Endothelial cell of hepatic sinusoid (primary cell): Measurements from ENCODE around the gene ANKRD9.

Experiments
- in situ Hi-C: cut with HindIII; loops from 2 replicates; pipeline ENCODE4 v1.10.0; 2017; ENCODE audit warnings: low sequenced_read_pairs

Gene ANKRD9

GRCh38 chr14:102481371-102481770 lies 28.2 kb downstream of the ANKRD9 start:
- in situ Hi-C loops = no loop called here

DNA sequence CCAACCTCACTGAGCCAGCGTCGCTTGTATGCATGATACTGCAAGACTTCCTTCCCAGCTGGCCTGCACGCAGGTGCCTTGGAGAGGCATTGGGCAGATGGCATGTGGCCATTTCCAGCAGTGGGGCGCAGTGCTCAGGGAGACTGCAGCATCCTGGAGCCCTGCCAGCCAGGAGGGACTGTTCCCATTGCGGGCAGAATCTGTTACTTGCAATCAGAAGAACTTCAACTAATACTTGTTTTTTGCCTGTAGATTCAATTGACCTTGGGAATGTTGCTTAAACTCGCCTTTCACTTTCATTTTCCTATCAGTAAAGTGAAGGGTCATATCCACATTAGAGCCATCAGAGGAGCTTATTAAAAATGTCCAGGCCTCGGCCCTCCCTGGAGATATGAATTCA lies 29.8 kb downstream of the ANKRD9 start:
- in situ Hi-C loops = no loop called here

DNA sequence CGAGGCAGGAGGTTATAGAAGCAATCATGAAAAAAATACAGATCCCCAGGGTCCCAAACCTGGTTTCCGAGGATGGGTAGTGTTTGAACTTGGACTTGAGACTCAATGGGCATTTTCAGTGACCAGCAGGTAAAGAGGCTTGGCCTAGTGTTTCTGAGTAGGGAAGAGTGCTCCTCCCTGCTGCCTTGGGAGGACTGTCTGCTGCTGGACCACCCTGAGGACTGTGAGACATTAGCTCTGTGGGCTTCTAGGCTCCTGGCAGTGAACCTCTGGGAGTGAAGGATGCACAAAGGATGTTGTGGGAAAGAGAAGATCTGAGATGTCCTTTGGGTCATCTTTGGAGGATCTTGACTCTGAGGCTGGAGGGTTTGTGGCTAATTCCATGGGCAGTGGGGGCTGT lies 30.5 kb downstream of the ANKRD9 start:
- in situ Hi-C loops = no loop called here

- in situ Hi-C loops = no loop called here
These were observed 34.6 kb downstream of the ANKRD9 start for GRCh38 chr14:102474934-102475333.

DNA sequence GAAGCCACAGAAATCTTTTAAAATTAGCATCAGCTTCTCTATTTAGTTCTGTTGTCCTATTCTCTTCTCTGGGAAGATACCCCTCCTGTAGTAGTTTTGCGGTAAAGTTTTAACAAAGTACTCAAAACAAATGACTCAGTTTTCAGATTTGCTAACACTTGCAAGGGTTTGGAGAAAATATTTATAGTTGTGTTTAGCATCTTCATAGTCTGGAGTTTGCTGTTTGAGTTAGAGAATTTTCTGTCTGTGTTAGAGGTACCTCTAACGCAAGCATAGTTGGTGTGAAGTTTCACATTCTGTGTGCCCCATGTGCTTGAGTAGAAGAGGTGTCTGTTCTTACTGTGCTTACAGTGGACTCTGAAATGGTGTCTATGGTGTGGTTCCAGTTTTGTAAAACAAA lies 36.0 kb downstream of the ANKRD9 start:
- in situ Hi-C loops = no loop called here

- in situ Hi-C loops = no loop called here
These were observed 36.8 kb downstream of the ANKRD9 start for GRCh38 chr14:102472791-102473150.

GRCh38 chr14:102471921-102472790 lies 37.4 kb downstream of the ANKRD9 start:
- in situ Hi-C loops = no loop called here

- in situ Hi-C loops = no loop called here
These were observed 40.3 kb downstream of the ANKRD9 start for GRCh38 chr14:102469261-102469660.

GRCh38 chr14:102464846-102465341 lies 44.7 kb downstream of the ANKRD9 start:
- in situ Hi-C loops = no loop called here

DNA sequence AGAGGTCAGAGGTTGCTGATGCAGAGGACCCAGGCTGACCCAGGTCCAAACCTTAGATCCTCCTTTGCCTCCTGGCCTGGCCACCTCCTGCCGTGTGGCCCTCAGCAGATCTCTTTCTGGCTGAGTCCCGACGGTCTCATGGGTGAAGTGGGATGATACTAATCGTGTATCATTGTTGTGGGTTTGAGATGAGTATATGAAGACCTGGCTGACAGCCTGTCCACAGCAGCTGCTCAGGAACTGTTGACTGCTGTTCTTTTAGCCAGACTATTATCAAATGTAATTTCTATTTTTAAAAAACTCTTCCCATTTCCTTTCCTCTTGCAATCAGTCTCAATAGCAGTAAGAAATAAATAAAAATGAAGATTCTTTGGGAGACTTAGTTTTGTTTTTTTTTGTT lies 45.6 kb downstream of the ANKRD9 start:
- in situ Hi-C loops = no loop called here

GRCh38 chr14:102462391-102462790 lies 47.2 kb downstream of the ANKRD9 start:
- in situ Hi-C loops = no loop called here

DNA sequence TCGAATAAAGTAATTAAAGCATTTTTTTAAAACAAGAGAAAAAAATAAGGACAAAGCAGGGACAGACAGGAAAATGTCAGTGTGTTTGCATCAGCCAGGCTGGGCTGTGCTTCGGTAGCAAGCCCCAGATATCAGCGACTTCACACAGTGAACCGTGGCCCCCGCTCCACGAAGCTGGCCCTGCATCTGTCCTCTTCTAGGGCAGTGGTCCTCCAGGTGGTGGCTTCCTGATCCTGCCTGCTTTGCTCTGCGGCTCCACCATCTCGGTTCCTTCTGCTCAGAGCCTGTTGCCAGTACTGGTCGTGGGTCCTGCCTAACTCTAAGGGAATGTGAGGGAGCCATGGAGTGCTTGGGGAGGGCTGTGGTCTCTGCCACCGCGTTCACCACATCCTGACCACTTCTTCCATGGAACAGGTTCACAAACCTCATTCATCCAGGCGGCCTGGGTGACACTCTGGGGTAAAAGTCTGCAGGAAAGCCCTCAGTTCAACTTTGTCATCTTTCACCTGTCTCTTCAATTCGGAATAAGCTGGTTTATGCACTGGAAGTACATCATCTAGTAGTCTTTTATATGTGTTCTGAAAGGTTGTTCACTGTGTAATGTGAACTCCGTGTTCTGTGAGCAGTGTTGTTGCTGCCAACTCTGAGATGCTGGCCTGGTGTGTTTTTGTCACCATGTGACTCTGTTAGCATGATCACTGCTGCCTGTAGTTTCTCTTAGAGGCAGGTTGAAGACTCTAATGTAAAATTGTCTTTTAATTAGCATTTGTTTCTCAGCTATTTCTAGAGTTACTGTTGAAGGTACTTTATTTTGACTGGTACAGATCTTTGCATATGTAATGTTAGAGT lies 47.9 kb downstream of the ANKRD9 start:
- in situ Hi-C loops = no loop called here

DNA sequence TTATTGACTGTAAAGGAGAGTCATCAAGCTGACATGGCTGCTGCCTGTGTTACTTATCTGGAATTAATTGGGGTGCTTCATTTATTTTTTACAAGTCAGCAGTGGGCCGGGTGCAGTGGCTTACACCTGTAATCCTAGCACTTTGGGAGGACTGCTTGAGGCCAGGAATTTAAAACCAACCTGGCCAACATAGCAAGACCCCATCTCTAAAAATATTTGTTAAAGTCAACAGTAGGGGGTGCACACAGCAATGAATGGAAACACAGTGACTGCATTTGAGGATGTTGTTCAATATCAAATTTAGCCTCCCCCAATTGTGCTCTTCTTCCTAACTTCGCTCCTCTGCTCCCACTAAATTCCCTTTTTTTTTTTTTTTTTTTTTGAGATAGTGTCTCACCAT lies 52.1 kb downstream of the ANKRD9 start:
- in situ Hi-C loops = no loop called here

DNA sequence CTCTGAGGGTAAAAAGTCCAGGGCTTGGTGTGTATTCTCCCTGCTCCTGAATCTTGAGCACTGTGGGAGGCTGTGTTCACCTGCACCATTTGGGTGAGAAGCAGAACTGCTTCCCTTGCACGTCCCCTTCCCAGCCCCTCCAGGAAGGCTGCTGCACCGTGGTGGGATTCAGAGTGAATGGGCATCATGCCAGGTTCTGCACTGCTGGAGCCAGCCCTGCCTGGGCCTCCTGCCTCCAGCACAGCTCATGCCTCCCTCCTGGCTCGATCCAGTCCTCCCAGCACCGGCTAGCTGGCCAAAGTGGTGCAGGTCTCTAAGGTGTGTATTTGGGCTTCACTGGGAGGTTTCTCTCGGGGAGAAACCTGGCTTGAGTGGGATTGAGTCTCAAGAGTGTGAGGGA lies 54.9 kb downstream of the ANKRD9 start:
- in situ Hi-C loops = no loop called here

GRCh38 chr14:102452302-102452701 lies 57.3 kb downstream of the ANKRD9 start:
- in situ Hi-C loops = no loop called here
